HFF-Myc (cell line): ENCODE data around the gene ZC3H15.
"Not testable (repeated sequence)": the region's sequence is repeated elsewhere in the genome, so short reads cannot be mapped to it uniquely, and the experiment has no call there.

Experiments used
- DNase-seq: peaks from one replicate; pipeline ENCODE4 v3.0.0-alpha.2; 2011; ENCODE audit warnings: low read depth; ENCODE audit errors: extremely low read depth
- H3K4me3 ChIP-seq: replicated peaks from 2 replicates; pipeline ENCODE4 v1.5.1; 2011; ENCODE audit warnings: low read depth, mild to moderate bottlenecking, control low read depth, low read length
- TF ChIP-seq, protein P1 (sequence below): IDR thresholded peaks from 2 replicates; pipeline ENCODE4 v1.5.1; 2012; ENCODE audit warnings: mild to moderate bottlenecking, low read depth, low read length, control low read depth; ENCODE audit errors: missing control alignments

The ZC3H15 gene

DNA sequence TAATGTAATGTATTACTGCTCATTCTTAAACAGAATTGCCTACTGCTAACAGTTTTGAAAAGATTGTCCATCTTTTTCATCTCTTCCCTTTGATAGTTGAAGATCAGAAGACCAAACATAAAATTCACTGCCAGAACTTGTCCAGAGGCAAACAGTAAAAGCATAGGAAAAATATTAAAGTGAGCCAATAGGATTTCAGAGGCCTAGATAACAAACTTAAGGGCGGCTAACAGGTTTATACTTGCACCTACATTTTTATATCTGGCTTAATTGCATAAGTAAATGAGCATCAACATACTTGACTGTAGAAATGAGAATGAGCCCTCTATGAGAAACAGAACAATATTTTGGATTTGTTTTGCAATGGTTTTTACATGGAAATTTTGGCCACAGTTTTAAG is 30.3 kb downstream of the ZC3H15 start:
- DNase-seq, result no peak
- TF ChIP-seq, protein P1, sequence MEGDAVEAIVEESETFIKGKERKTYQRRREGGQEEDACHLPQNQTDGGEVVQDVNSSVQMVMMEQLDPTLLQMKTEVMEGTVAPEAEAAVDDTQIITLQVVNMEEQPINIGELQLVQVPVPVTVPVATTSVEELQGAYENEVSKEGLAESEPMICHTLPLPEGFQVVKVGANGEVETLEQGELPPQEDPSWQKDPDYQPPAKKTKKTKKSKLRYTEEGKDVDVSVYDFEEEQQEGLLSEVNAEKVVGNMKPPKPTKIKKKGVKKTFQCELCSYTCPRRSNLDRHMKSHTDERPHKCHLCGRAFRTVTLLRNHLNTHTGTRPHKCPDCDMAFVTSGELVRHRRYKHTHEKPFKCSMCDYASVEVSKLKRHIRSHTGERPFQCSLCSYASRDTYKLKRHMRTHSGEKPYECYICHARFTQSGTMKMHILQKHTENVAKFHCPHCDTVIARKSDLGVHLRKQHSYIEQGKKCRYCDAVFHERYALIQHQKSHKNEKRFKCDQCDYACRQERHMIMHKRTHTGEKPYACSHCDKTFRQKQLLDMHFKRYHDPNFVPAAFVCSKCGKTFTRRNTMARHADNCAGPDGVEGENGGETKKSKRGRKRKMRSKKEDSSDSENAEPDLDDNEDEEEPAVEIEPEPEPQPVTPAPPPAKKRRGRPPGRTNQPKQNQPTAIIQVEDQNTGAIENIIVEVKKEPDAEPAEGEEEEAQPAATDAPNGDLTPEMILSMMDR, result no peak

DNA sequence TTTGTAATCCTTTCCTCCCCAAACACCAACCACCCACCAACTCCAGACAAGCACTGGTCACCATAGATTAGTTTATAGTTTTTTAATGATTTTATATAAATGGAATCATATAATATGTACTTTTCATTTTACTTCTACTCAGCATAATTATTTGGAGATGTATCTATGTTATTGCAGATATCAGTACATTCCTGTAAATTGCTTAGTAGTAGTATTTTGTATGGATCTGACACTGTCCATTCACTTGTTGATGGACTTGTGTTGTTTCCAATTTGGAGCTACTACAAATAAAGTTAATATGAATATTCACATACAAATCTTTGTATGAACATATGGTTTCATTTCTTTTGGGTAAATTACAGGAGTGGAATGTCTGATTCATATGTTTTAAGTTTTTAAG is 31.0 kb downstream of the ZC3H15 start:
- no peak for DNase-seq
- no peak overlapping the region for H3K4me3 ChIP-seq
- TF ChIP-seq, protein P1, result no peak

More for the DNA sequence above, 30.3 kb downstream of the ZC3H15 start:
- no peak overlapping the region for H3K4me3 ChIP-seq

DNA sequence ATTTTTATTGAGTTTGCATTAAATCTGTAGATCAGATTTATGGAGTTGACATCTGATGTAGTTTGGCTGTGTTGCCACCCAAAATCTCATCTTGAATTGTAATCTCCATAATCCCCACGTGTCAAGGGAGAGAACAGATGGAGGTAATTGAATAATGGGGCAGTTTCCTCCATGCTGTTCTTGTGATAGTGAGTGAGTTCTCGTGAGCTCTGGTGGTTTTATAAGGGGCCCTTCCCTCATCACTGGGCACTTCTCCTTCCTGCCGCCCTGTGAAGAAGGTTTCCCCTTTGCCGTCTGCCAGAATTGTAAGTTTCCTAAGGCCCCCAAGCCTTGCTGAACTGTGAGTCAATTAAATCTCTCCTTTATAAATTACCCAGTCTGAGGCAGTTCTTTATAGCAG is 32.2 kb downstream of the ZC3H15 start:
- H3K4me3 ChIP-seq, result no peak overlapping the region
- DNase-seq, result no peak
- TF ChIP-seq, protein P1, result no peak

DNA sequence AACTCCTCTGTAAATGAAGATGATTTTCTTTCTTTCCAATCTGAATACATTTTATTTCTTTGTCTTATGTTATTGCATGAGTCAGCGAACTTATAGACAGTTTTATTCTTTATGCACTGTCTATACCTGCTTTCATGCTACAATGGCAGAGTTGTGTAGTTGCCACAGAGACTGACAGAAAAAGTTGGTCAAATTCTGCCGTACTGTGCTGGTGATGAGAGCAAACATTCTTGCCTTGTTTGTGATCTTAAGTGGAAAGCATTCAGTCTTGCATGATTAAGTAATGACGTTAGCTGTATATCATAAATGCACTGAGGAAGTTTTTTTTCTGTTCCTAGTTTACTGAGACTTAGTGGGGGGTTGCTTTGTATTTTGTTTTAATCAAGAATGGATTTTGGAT is 32.9 kb downstream of the ZC3H15 start:
- DNase-seq, result no peak
- TF ChIP-seq, protein P1, result no peak
- no peak overlapping the region for H3K4me3 ChIP-seq

DNA sequence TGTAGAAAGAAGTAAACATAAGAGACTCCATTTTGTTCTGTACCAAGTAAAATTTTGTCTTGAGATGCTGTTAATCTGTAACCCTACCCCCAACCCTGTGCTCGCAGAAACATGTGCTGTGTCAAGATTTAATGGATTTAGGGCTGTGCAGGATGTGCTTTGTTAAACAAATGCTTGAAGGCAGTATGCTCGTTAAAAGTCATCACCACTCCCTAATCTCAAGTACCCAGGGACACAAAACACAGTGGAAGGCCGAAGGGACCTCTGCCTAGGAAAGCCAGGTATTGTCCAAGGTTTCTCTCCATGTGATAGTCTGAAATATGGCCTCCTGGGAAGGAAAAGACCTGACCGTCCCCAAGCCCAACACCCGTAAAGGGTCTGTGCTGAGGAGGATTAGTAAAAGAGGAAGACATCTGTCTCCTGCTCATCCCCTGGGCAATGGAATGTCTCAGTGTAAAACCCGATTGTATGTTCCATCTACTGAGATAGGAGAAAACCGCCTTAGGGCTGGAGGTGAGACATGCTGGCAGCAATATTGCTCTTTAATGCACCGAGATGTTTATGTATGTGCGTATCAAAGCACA is 35.6 kb downstream of the ZC3H15 start:
- DNase-seq, H3K4me3 ChIP-seq: not testable (repeated sequence)

DNA sequence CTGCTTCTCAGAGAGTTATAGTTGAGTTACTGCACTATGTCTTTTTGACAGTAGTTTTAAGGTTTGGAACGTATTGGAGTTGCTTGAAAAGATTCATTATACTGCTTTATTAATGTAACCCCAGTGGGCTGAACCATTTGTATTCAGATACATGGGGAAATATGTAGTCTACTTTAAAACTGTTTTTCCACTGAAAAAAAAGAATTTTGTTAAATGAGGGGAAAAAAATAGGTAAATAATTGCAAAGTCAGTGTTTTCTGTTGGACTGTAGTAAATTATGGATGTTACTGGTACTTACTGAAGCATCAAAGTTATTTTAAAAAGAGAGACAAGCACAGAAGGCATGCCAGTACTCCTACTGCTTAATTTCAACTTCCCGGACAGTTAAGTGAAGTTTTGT is 36.4 kb downstream of the ZC3H15 start:
- no peak for DNase-seq
- TF ChIP-seq, protein P1, result no peak
- no peak overlapping the region for H3K4me3 ChIP-seq

DNA sequence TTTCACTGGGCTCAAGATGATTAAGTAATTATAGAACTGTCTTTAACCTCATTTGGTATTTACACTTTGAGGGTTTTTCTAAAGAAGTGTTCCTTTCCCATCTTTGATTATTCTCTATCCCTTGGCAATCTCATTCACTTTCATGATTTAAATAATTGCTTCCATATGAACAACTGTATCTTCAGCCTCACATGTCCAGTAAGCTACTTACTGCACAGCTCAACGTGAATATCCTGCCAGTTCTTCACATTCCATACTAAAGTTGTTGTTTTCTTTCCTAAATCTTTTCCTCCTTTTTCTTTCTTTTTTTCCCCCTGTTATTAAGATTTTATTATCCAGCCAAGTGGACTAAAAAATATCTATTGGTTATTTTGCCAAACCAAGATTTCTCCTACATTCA is 37.7 kb downstream of the ZC3H15 start:
- TF ChIP-seq, protein P1, result no peak
- no peak for DNase-seq
- no peak overlapping the region for H3K4me3 ChIP-seq
